Measurements from ENCODE around the gene RNU5D-1.

DNA sequence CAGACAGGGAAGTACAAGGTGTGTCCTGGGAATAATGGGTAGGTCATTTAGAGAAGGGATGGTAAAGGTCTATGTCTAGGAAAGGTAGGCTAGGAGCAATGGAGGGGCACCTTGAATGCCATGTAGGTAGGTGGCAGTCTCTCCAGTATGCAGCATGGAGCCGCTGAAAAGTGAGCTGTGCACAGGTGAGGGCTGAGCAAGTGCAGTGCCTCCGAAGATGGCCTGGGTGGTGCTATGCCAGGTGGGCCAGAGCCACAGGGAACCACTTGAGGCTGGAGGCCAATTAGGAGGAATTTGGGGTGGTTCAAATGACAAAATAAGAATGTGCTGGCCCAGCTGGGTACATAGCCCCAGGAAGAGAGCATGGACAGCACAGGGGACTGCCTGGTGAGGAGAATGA lies 25.0 kb downstream of the RNU5D-1 start:
- TF ChIP-seq CTCF (IDR thresholded peaks at IDR 0.05), result no peak
- no peak for TF ChIP-seq POLR2A (IDR thresholded peaks at IDR 0.05)

Data from lower leg skin (tissue), 3 donors.